Measurements from ENCODE around the gene ZNF584. TPM values are rescaled to one million over a fixed set of nuclear protein-coding genes. Genes with fewer than 3 reads are reported as not detected.
"Not testable (repeated sequence)": the region's sequence is repeated elsewhere in the genome, so short reads cannot be mapped to it uniquely, and the experiment has no call there.

Gene ZNF584
- polyA plus RNA-seq, 4 donors = 11.2 to 14.6 (median 14.3) TPM

- DNase-seq (ENCODE audit: low read depth in 4 of 4, low spot score in 2 of 4) = peak; percentile 89 to 99 (median 98)
Observed at GRCh38 chr19:58400916-58401839, 7.3 kb upstream of the ZNF584 start.

- no peak for DNase-seq (ENCODE audit: low read depth in 4 of 4, low spot score in 2 of 4)
Observed at GRCh38 chr19:58401840-58402421, 6.5 kb upstream of the ZNF584 start.

GRCh38 chr19:58403920-58404478 lies 4.5 kb upstream of the ZNF584 start:
- not testable (repeated sequence) for DNase-seq (ENCODE audit: low read depth in 4 of 4, low spot score in 2 of 4)

GRCh38 chr19:58406818-58407657 lies 1.4 kb upstream of the ZNF584 start:
- DNase-seq (ENCODE audit: low read depth in 4 of 4, low spot score in 2 of 4) = no peak

GRCh38 chr19:58407658-58408151 lies 744 bp upstream of the ZNF584 start:
- DNase-seq (ENCODE audit: low read depth in 4 of 4, low spot score in 2 of 4) = no peak

GRCh38 chr19:58409010-58409790 lies 751 bp downstream of the ZNF584 start:
- no peak for DNase-seq (ENCODE audit: low read depth in 4 of 4, low spot score in 2 of 4)

- no peak for DNase-seq (ENCODE audit: low read depth in 4 of 4, low spot score in 2 of 4)
Observed at GRCh38 chr19:58416604-58417003, 8.2 kb downstream of the ZNF584 start.

GRCh38 chr19:58417071-58417470 lies 8.6 kb downstream of the ZNF584 start:
- no peak for DNase-seq (ENCODE audit: low read depth in 4 of 4, low spot score in 2 of 4)

- DNase-seq (ENCODE audit: low read depth in 4 of 4, low spot score in 2 of 4) = no peak
Observed at GRCh38 chr19:58428617-58429016, 20.2 kb downstream of the ZNF584 start.

- no peak for DNase-seq (ENCODE audit: low read depth in 4 of 4, low spot score in 2 of 4)
Observed at GRCh38 chr19:58429745-58430144, 21.3 kb downstream of the ZNF584 start.

GRCh38 chr19:58434217-58434616 lies 25.8 kb downstream of the ZNF584 start:
- DNase-seq (ENCODE audit: low read depth in 4 of 4, low spot score in 2 of 4) = no peak

- DNase-seq (ENCODE audit: low read depth in 4 of 4, low spot score in 2 of 4) = peak; percentile 97 to 99 (median 98)
Observed at GRCh38 chr19:58439576-58440554, 31.4 kb downstream of the ZNF584 start, which contains the start of gene ZNF132. ZNF132 (minus strand) TSS chr19:58440153; CDS start chr19:58439821, 332 bp downstream.

GRCh38 chr19:58440556-58440955 lies 32.1 kb downstream of the ZNF584 start:
- DNase-seq (ENCODE audit: low read depth in 4 of 4, low spot score in 2 of 4) = no peak

- DNase-seq (ENCODE audit: low read depth in 4 of 4, low spot score in 2 of 4) = not testable (repeated sequence)
Observed at GRCh38 chr19:58442986-58443385, 34.5 kb downstream of the ZNF584 start.

GRCh38 chr19:58448860-58449259 lies 40.4 kb downstream of the ZNF584 start:
- DNase-seq (ENCODE audit: low read depth in 4 of 4, low spot score in 2 of 4) = not testable (repeated sequence)

GRCh38 chr19:58449980-58450379 lies 41.5 kb downstream of the ZNF584 start:
- DNase-seq (ENCODE audit: low read depth in 4 of 4, low spot score in 2 of 4) = not testable (repeated sequence)

GRCh38 chr19:58450856-58451357 lies 42.5 kb downstream of the ZNF584 start:
- peak in 1 of 4 donors; percentile 20 for DNase-seq (ENCODE audit: low read depth in 4 of 4, low spot score in 2 of 4)

Measured in left renal cortex interstitium (tissue), 4 donors.